ENCODE results near the gene ZYG11B. TPM values are rescaled to one million over a fixed set of nuclear protein-coding genes. Genes with fewer than 3 reads are reported as not detected.
"Not testable (repeated sequence)": the region's sequence is repeated elsewhere in the genome, so short reads cannot be mapped to it uniquely, and the experiment has no call there.

Gene ZYG11B
- total RNA-seq, 2 experiments from 2014 or later = 12.9 to 14.3 TPM

GRCh38 chr1:52691821-52692220 lies 34.4 kb upstream of the ZYG11B start:
- H3K36me3 Mint-ChIP-seq (ENCODE audit: low read depth) = peaks cover 44% of the 10 kb centered on the region
- intact Hi-C loops (cut with DNase I, micrococcal nuclease) = no loop called here
- CTCF ChIA-PET = no interaction called here
- H3K4me3 Mint-ChIP-seq = no peak overlapping the region
- ATAC-seq = no peak
- no peak for DNase-seq
- H3K27me3 Mint-ChIP-seq = no peaks in the 10 kb centered on the region
- H3K9me3 Mint-ChIP-seq (ENCODE audit: low read depth) = no peaks in the 10 kb centered on the region
- peaks cover 14% of the 10 kb centered on the region for H3K4me1 Mint-ChIP-seq
- POLR2A ChIA-PET = interaction anchor here (0.6 kb wide), 1 partner anchor 41 kb away, joined by 3 read pairs; no protein-coding TSS in a partner anchor
- peak overlapping the region; percentile 47 for H3K27ac Mint-ChIP-seq

GRCh38 chr1:52692697-52693096 lies 33.6 kb upstream of the ZYG11B start:
- Mint-ChIP-seq H3K36me3 (ENCODE audit: low read depth) (peaks cover 40% of the 10 kb centered on the region), H3K27me3 (no peaks in the 10 kb centered on the region), H3K4me3 (no peak overlapping the region), H3K9me3 (ENCODE audit: low read depth) (no peaks in the 10 kb centered on the region), H3K4me1 (peaks cover 21% of the 10 kb centered on the region), H3K27ac (no peak overlapping the region)
- ATAC-seq (no peak), DNase-seq (no peak)
- ChIA-PET CTCF (no interaction called here), POLR2A (no interaction called here)
- intact Hi-C loops (cut with DNase I, micrococcal nuclease) = no loop called here

- peaks cover 36% of the 10 kb centered on the region for H3K36me3 Mint-ChIP-seq (ENCODE audit: low read depth)
- intact Hi-C loops (cut with DNase I, micrococcal nuclease); CTCF ChIA-PET; ATAC-seq; H3K27me3 Mint-ChIP-seq; H3K27ac Mint-ChIP-seq; H3K4me3 Mint-ChIP-seq; H3K9me3 Mint-ChIP-seq (ENCODE audit: low read depth); POLR2A ChIA-PET; DNase-seq: not testable (repeated sequence)
- H3K4me1 Mint-ChIP-seq = peaks cover 21% of the 10 kb centered on the region
Measured at GRCh38 chr1:52693351-52693750, 32.9 kb upstream of the ZYG11B start.

- no peak for DNase-seq
- CTCF ChIA-PET = interaction anchor here (0.8 kb wide), 1 partner anchor 229 kb away, joined by 3 read pairs; no protein-coding TSS in a partner anchor
- Mint-ChIP-seq H3K27ac (no peak overlapping the region), H3K4me3 (no peak overlapping the region), H3K27me3 (no peaks in the 10 kb centered on the region), H3K36me3 (ENCODE audit: low read depth) (peaks cover 34% of the 10 kb centered on the region), H3K4me1 (peaks cover 24% of the 10 kb centered on the region), H3K9me3 (ENCODE audit: low read depth) (no peaks in the 10 kb centered on the region)
- intact Hi-C loops (cut with DNase I, micrococcal nuclease) = no loop called here
- no peak for ATAC-seq
- POLR2A ChIA-PET = no interaction called here
Measured at GRCh38 chr1:52693843-52694242, 32.4 kb upstream of the ZYG11B start.

- DNase-seq (no peak), ATAC-seq (no peak)
- H3K27ac Mint-ChIP-seq = peak overlapping the region; percentile 24
- no peaks in the 10 kb centered on the region for H3K27me3 Mint-ChIP-seq
- peaks cover 31% of the 10 kb centered on the region for H3K36me3 Mint-ChIP-seq (ENCODE audit: low read depth)
- intact Hi-C loops (cut with DNase I, micrococcal nuclease) = no loop called here
- peaks cover 24% of the 10 kb centered on the region for H3K4me1 Mint-ChIP-seq
- no peaks in the 10 kb centered on the region for H3K9me3 Mint-ChIP-seq (ENCODE audit: low read depth)
- H3K4me3 Mint-ChIP-seq = no peak overlapping the region
- ChIA-PET POLR2A (interaction anchor here (0.6 kb wide), 1 partner anchor 11 kb away, joined by 4 read pairs; no protein-coding TSS in a partner anchor), CTCF (interaction anchor here (1.3 to 3.6 kb wide), 2 partner anchors 8 to 44 kb away, joined by 3 to 19 read pairs; no protein-coding TSS in a partner anchor)
Measured at GRCh38 chr1:52695627-52696026, 30.6 kb upstream of the ZYG11B start.

- Mint-ChIP-seq H3K27me3 (no peaks in the 10 kb centered on the region), H3K9me3 (ENCODE audit: low read depth) (no peaks in the 10 kb centered on the region), H3K4me3 (peak within 1 kb of the TSS; percentile 93), H3K4me1 (peaks cover 23% of the 10 kb centered on the region), H3K27ac (peak within 1 kb of the TSS; percentile 89), H3K36me3 (ENCODE audit: low read depth) (peaks cover 17% of the 10 kb centered on the region)
- CTCF ChIA-PET = interaction anchor here (0.6 to 3.6 kb wide), 2 partner anchors 11 to 138 kb away, joined by 3 to 19 read pairs; no protein-coding TSS in a partner anchor
- intact Hi-C loops (cut with DNase I, micrococcal nuclease) = loop anchor here in 1 of 2 experiments (1.0 kb wide), 4 partner anchors 28 to 294 kb away; partner anchors contain the start of genes ORC1, PRPF38A, TUT4 and ZYG11B
- DNase-seq (peak; percentile 83), ATAC-seq (peak; percentile 50)
- POLR2A ChIA-PET = no interaction called here
Measured at GRCh38 chr1:52697795-52698674, 28.2 kb upstream of the ZYG11B start, which contains the start of gene COA7. Gene COA7, minus strand, starts transcription at chr1:52698347. Its CDS starts 21 bp downstream, at chr1:52698326.

- ChIA-PET CTCF (interaction anchor here (0.6 to 1.3 kb wide), 5 partner anchors 35 to 1789 kb away, joined by 3 to 5 read pairs (median 3); no protein-coding TSS in a partner anchor), POLR2A (interaction anchor here (0.6 to 1.5 kb wide), 4 partner anchors 10 to 299 kb away, joined by 3 to 8 read pairs (median 4); partner anchors contain the start of genes ORC1, PRPF38A, TUT4 and ZYG11A)
- intact Hi-C loops (cut with DNase I, micrococcal nuclease) = loop anchor here (1.0 to 10.0 kb wide), 10 partner anchors 23 to 648 kb away; partner anchors contain the start of genes CPT2 (in 2 of the 2), ZYG11B (in 2 of the 2), CC2D1B (in 1 of the 2) and ECHDC2 (in 1 of the 2)
- Mint-ChIP-seq H3K27me3 (no peaks in the 10 kb centered on the region), H3K36me3 (ENCODE audit: low read depth) (peaks cover under 1% of the 10 kb centered on the region), H3K9me3 (ENCODE audit: low read depth) (no peaks in the 10 kb centered on the region), H3K4me3 (peak overlapping the region; percentile 79), H3K27ac (peak overlapping the region; percentile 93), H3K4me1 (peaks cover 16% of the 10 kb centered on the region)
- DNase-seq (peak; percentile 89), ATAC-seq (peak; percentile 94)
Measured at GRCh38 chr1:52702886-52703787, 23.1 kb upstream of the ZYG11B start.

GRCh38 chr1:52706136-52706670 lies 20.1 kb upstream of the ZYG11B start:
- H3K27ac Mint-ChIP-seq = no peak overlapping the region
- no peaks in the 10 kb centered on the region for H3K36me3 Mint-ChIP-seq (ENCODE audit: low read depth)
- no peaks in the 10 kb centered on the region for H3K27me3 Mint-ChIP-seq
- intact Hi-C loops (cut with DNase I, micrococcal nuclease) = loop anchor here in 1 of 2 experiments (10.0 kb wide), 2 partner anchors 119 to 489 kb away; partner anchors contain the start of gene CPT2
- peaks cover 12% of the 10 kb centered on the region for H3K4me1 Mint-ChIP-seq
- H3K4me3 Mint-ChIP-seq = no peak overlapping the region
- ChIA-PET POLR2A (interaction anchor here (0.6 kb wide), 1 partner anchor 10 kb away, joined by 4 read pairs; no protein-coding TSS in a partner anchor), CTCF (no interaction called here)
- no peak for DNase-seq
- H3K9me3 Mint-ChIP-seq (ENCODE audit: low read depth) = no peaks in the 10 kb centered on the region
- no peak for ATAC-seq

GRCh38 chr1:52706941-52707926 lies 19.0 kb upstream of the ZYG11B start:
- no peaks in the 10 kb centered on the region for H3K36me3 Mint-ChIP-seq (ENCODE audit: low read depth)
- no peak overlapping the region for H3K27ac Mint-ChIP-seq
- DNase-seq (no peak), ATAC-seq (no peak)
- H3K27me3 Mint-ChIP-seq = no peaks in the 10 kb centered on the region
- intact Hi-C loops (cut with DNase I, micrococcal nuclease) = loop anchor here in 1 of 2 experiments (10.0 kb wide), 2 partner anchors 118 to 488 kb away; partner anchors contain the start of gene CPT2
- POLR2A ChIA-PET = no interaction called here
- no peak overlapping the region for H3K4me3 Mint-ChIP-seq
- no peaks in the 10 kb centered on the region for H3K9me3 Mint-ChIP-seq (ENCODE audit: low read depth)
- peaks cover 12% of the 10 kb centered on the region for H3K4me1 Mint-ChIP-seq
- CTCF ChIA-PET = no interaction called here

All from activated CD4-positive, alpha-beta T cell treated with anti-CD3 and anti-CD28 coated beads for 36 hours (primary cell).